Panc1 (cell line): Measurements from ENCODE around the gene ANTXR1. TPM values are rescaled to one million over a fixed set of nuclear protein-coding genes. Genes with fewer than 3 reads are reported as not detected.

Experiments used
- ATAC-seq: fragments of 200-7000 bp; cut with Tn5 transposase; 2 replicates; pipeline ENCODE4 v1.9.1; 2020; ENCODE audit warnings: mild to moderate bottlenecking, moderate library complexity
- BruUV-seq: library from RNA; stranded (reverse); fragments of 400-500 nt; replicated peaks from 2 replicates; lab custom pipeline; 2021; lab: Mats Ljungman, UMichigan
- CTCF ChIA-PET: fragments of 300-600 bp; sonication (Branson Sonifier 250); formaldehyde crosslinking; loops from one replicate; lab custom pipeline; 2022; ENCODE audit warnings: antibody characterized with exemption; lab: Charles Lee
- POLR2A ChIA-PET: fragments of 300-600 bp; sonication (Branson Sonifier 250); formaldehyde crosslinking; loops from one replicate; lab custom pipeline; 2022; ENCODE audit warnings: antibody characterized with exemption; lab: Charles Lee
- DNase-seq: peaks from one replicate; pipeline ENCODE4 v3.0.0-alpha.2; 2010; ENCODE audit warnings: low read depth, low spot score
- H3K27ac ChIP-seq: 2 replicates; pipeline ENCODE4 v1.5.1; 2011; ENCODE audit warnings: mild to moderate bottlenecking, low read length, inconsistent platforms
- H3K27me3 ChIP-seq: fragments of 200-500 bp; sonication (Bioruptor generic); 2 replicates; pipeline ENCODE4 v1.6.0; 2014; ENCODE audit warnings: low read length, inconsistent platforms; ENCODE audit not compliant: control insufficient read depth, insufficient read depth
- H3K36me3 ChIP-seq: fragments of 200-500 bp; sonication (Bioruptor generic); 2 replicates; pipeline ENCODE4 v1.5.1; 2014; ENCODE audit warnings: inconsistent platforms, mild to moderate bottlenecking, low read length, moderate library complexity; ENCODE audit not compliant: control insufficient read depth, insufficient read depth
- H3K4me1 ChIP-seq: 2 replicates; pipeline ENCODE4 v1.5.1; 2011; ENCODE audit warnings: inconsistent platforms, mild to moderate bottlenecking, low read length, moderate library complexity; ENCODE audit not compliant: control insufficient read depth, insufficient read depth
- H3K4me3 ChIP-seq, 2 experiments: 2 replicates each; pipeline ENCODE4 v1.5.1; 2011 to 2012; ENCODE audit warnings: low read depth in 2 of 2, low read length in 2 of 2, mild to moderate bottlenecking in 2 of 2, inconsistent platforms in 1 of 2, moderate library complexity in 1 of 2
- H3K9me3 ChIP-seq: fragments of 200-500 bp; sonication (Bioruptor generic); 2 replicates; pipeline ENCODE4 v1.5.1; 2014; ENCODE audit warnings: low read depth, mild to moderate bottlenecking, inconsistent platforms, low read length, moderate library complexity; ENCODE audit not compliant: control insufficient read depth, insufficient read depth
- CTCF ChIP-seq: fragments of 450-650 bp; IDR thresholded peaks from 2 replicates; pipeline ENCODE4 v1.5.1; 2017; ENCODE audit warnings: mild to moderate bottlenecking
- POLR2AphosphoS5 ChIP-seq: IDR thresholded peaks from 2 replicates; pipeline ENCODE4 v1.6.1; 2012; ENCODE audit warnings: mild to moderate bottlenecking, low read depth, low read length, moderate library complexity
- REST ChIP-seq, 2 experiments: IDR thresholded peaks; 2 replicates each; pipeline ENCODE4 v1.6.1; 2011 to 2012; ENCODE audit warnings: low read depth in 2 of 2, control low read depth in 1 of 2, low read length in 1 of 2, mild to moderate bottlenecking in 1 of 2, moderate library complexity in 1 of 2; ENCODE audit not compliant: insufficient read depth in 1 of 2
- SIN3A ChIP-seq: IDR thresholded peaks from 2 replicates; pipeline ENCODE4 v1.6.1; 2012; ENCODE audit warnings: low read depth, mild to moderate bottlenecking, low read length, moderate library complexity, borderline replicate concordance; ENCODE audit not compliant: insufficient read depth
- TCF7L2 ChIP-seq: IDR thresholded peaks from 2 replicates; pipeline ENCODE4 v1.6.1; 2011; ENCODE audit warnings: mild to moderate bottlenecking, low read depth, low read length, inconsistent platforms
- in situ Hi-C: cut with HindIII; loops from 2 replicates; pipeline ENCODE4 v1.10.0; 2016; ENCODE audit warnings: low sequenced_read_pairs, low pct_unique_long_range_greater_than_20kb
- intact Hi-C: fragments of 100-400 bp; cut with micrococcal nuclease; formaldehyde crosslinking; loops from one replicate; pipeline ENCODE4 v1.10.0; 2022; ENCODE audit not compliant: unreplicated experiment
- total RNA-seq: library from RNA; stranded (reverse); gene quantifications from one replicate; pipeline ENCODE4 v1.2.1, GENCODE V29; 2021; ENCODE audit not compliant: unreplicated experiment

Gene ANTXR1
- total RNA-seq, 1 experiment from 2014 or later = 132 TPM

- no peak for ATAC-seq
- intact Hi-C loops (no loop called here), in situ Hi-C loops (no loop called here)
- Histone ChIP-seq H3K4me1 (peaks cover 5% of the 10 kb centered on the region), H3K4me3 (no peak overlapping the region), H3K36me3 (peaks cover 10% of the 10 kb centered on the region), H3K27me3 (no peaks in the 10 kb centered on the region), H3K27ac (no peak overlapping the region; the same call in 1 of the 2 replicates), H3K9me3 (no peaks in the 10 kb centered on the region)
- no peak for TF ChIP-seq POLR2AphosphoS5
- TF ChIP-seq REST (IDR thresholded peaks at IDR 0.05; ENCODE audit: insufficient read depth in 1 of 2, low read depth in 2 of 2, low read length in 1 of 2) = no peak
- DNase-seq = no peak
- POLR2A ChIA-PET = no interaction called here
- no TSS peak for BruUV-seq
- CTCF ChIA-PET = no interaction called here
Observed at GRCh38 chr2:69089266-69089665, 76.3 kb downstream of the ANTXR1 start.

- DNase-seq (no peak), ATAC-seq (no peak)
- TF ChIP-seq REST (IDR thresholded peaks at IDR 0.05; ENCODE audit: insufficient read depth in 1 of 2, low read depth in 2 of 2, low read length in 1 of 2) (no peak), POLR2AphosphoS5 (no peak), SIN3A (no peak), TCF7L2 (no peak), CTCF (no peak)
- Histone ChIP-seq H3K4me1 (peaks cover 5% of the 10 kb centered on the region), H3K4me3 (no peak overlapping the region), H3K36me3 (peaks cover 10% of the 10 kb centered on the region), H3K27me3 (no peaks in the 10 kb centered on the region), H3K9me3 (no peaks in the 10 kb centered on the region), H3K27ac (no peak overlapping the region)
- in situ Hi-C loops (no loop called here), intact Hi-C loops (no loop called here)
- no TSS peak for BruUV-seq
- ChIA-PET CTCF (no interaction called here), POLR2A (no interaction called here)
Observed at GRCh38 chr2:69089998-69090397, 77.0 kb downstream of the ANTXR1 start.
